ENCODE data around the gene AOC1.

The AOC1 gene

GRCh38 chr7:150858236-150859197 lies 6.2 kb downstream of the AOC1 start:
- DNase-seq: no peak

- DNase-seq: no peak
Measured at GRCh38 chr7:150860291-150860977, 8.1 kb downstream of the AOC1 start.

- DNase-seq: no peak
Measured at GRCh38 chr7:150860978-150861295, 8.6 kb downstream of the AOC1 start.

- DNase-seq: no peak
Measured at GRCh38 chr7:150862356-150862755, 10.0 kb downstream of the AOC1 start.

- no peak for DNase-seq
Measured at GRCh38 chr7:150863946-150864345, 11.6 kb downstream of the AOC1 start.

GRCh38 chr7:150866932-150867564 lies 14.7 kb downstream of the AOC1 start:
- DNase-seq: no peak

GRCh38 chr7:150867605-150868004 lies 15.3 kb downstream of the AOC1 start:
- DNase-seq: no peak

GRCh38 chr7:150869467-150869866 lies 17.1 kb downstream of the AOC1 start:
- no peak for DNase-seq

GRCh38 chr7:150871601-150872000 lies 19.3 kb downstream of the AOC1 start:
- no peak for DNase-seq

GRCh38 chr7:150874401-150875198 lies 22.3 kb downstream of the AOC1 start:
- DNase-seq: no peak

- peak; percentile 8 for DNase-seq
Measured at GRCh38 chr7:150875791-150876190, 23.5 kb downstream of the AOC1 start.

GRCh38 chr7:150876817-150877526 lies 24.7 kb downstream of the AOC1 start:
- peak; percentile 78 for DNase-seq

- no peak for DNase-seq
Measured at GRCh38 chr7:150877536-150877935, 25.2 kb downstream of the AOC1 start.

- DNase-seq: no peak
Measured at GRCh38 chr7:150879345-150879744, 27.0 kb downstream of the AOC1 start.

- no peak for DNase-seq
Measured at GRCh38 chr7:150881189-150881588, 28.9 kb downstream of the AOC1 start.

GRCh38 chr7:150890853-150891584 lies 38.7 kb downstream of the AOC1 start:
- no peak for DNase-seq

- DNase-seq: no peak
Measured at GRCh38 chr7:150891740-150892139, 39.4 kb downstream of the AOC1 start.

- DNase-seq: no peak
Measured at GRCh38 chr7:150895809-150896208, 43.5 kb downstream of the AOC1 start.

GRCh38 chr7:150896562-150897209 lies 44.4 kb downstream of the AOC1 start:
- DNase-seq: no peak

GRCh38 chr7:150897502-150898474 lies 45.5 kb downstream of the AOC1 start:
- no peak for DNase-seq

Measured in NCI-H345 (cell line).